GM13976 (cell line): ENCODE data around the gene CCDC148.

Experiments
- DNase-seq: peaks from one replicate; pipeline ENCODE4 v3.0.0; 2012; ENCODE audit warnings: low spot score
- CTCF ChIP-seq: IDR thresholded peaks from 2 replicates; pipeline ENCODE4 v1.5.1; 2012; ENCODE audit warnings: borderline replicate concordance, mild to moderate bottlenecking; ENCODE audit not compliant: insufficient read depth; ENCODE audit errors: extremely low read depth, missing control alignments, control extremely low read depth
- in situ Hi-C: fragments of 300-500 bp; cut with MboI; formaldehyde crosslinking; loops from one replicate; pipeline ENCODE4 v1.12.0; 2022; ENCODE audit warnings: low sequenced_read_pairs, mixed read lengths, inconsistent platforms; ENCODE audit not compliant: unreplicated experiment

CCDC148 gene

GRCh38 chr2:158499383-158499782 is 42.8 kb upstream of the CCDC148 start:
- no peak for DNase-seq
- no peak for TF ChIP-seq CTCF
- in situ Hi-C loops, result no loop called here

GRCh38 chr2:158498749-158499136 is 42.2 kb upstream of the CCDC148 start:
- in situ Hi-C loops, result no loop called here
- DNase-seq, result no peak
- TF ChIP-seq CTCF, result no peak

- in situ Hi-C loops, result no loop called here
- TF ChIP-seq CTCF, result no peak
- no peak for DNase-seq
Measured at GRCh38 chr2:158498043-158498748, 41.6 kb upstream of the CCDC148 start.

GRCh38 chr2:158497486-158497885 is 40.9 kb upstream of the CCDC148 start:
- DNase-seq, result no peak
- no peak for TF ChIP-seq CTCF
- in situ Hi-C loops, result no loop called here

- DNase-seq, result no peak
- in situ Hi-C loops, result no loop called here
Measured at GRCh38 chr2:158496986-158497385, 40.4 kb upstream of the CCDC148 start.

GRCh38 chr2:158495175-158495574 is 38.6 kb upstream of the CCDC148 start:
- in situ Hi-C loops, result no loop called here

More at GRCh38 chr2:158496986-158497385, 40.4 kb upstream of the CCDC148 start:
- no peak for TF ChIP-seq CTCF

More at GRCh38 chr2:158495175-158495574, 38.6 kb upstream of the CCDC148 start:
- TF ChIP-seq CTCF, result no peak
- no peak for DNase-seq
